Measurements from ENCODE around the gene SUCNR1.
"Not testable (repeated sequence)": the region's sequence is repeated elsewhere in the genome, so short reads cannot be mapped to it uniquely, and the experiment has no call there.

Gene SUCNR1

DNA sequence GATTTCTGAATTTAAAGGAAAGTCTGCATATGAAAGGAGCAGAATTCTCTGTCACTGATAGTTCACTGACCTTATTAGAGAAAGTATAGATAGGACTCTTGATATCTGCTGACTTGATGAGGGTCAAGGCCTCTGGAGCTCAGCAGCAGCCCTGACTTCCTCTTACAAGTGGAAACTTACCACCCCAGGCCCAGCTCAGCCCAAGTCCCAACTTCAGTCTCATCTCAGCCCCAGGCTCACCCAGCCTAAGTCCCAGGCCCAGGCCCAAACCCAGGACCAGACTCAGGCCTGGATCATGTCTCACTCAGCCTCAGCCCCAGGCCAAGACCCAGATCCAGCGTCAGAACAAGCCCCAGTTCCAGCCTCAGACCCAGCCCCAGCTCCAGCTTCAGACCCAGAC, 24.7 kb downstream of the SUCNR1 start:
- intact Hi-C loops (cut with DNase I); DNase-seq: not testable (repeated sequence)

DNA sequence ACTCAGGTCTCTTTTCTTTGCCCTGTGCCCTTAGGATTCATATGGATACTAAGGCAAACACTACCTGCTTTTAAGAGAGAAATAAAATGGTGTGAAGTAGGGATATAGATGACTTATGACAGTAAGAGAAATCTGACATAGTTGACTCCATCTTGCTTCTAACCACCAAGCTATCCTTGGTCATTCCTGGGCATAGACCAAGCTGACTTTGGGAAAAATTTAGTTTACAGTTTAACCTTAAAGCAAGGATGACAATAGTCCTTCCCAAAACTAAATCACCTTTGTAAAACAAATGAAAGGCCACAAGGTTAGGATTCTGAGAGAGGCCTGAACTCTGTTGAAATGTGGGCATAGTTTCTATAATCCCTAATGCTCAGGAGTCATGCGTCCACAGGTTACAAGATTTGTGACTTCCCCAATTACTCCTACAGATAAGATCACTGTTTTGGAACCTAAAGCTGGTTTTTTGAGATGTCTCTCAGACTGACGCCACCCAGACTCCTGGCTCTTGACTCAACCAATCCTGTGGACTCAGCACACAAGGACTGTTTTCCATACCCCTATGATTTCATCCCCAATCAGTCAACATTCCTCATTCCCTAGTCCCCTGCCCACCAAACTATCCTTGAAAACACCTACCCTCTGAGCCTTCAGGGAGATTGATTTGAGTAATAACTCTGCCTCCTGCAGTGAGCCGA, 25.3 kb downstream of the SUCNR1 start:
- DNase-seq; intact Hi-C loops (cut with DNase I): not testable (repeated sequence)

DNA sequence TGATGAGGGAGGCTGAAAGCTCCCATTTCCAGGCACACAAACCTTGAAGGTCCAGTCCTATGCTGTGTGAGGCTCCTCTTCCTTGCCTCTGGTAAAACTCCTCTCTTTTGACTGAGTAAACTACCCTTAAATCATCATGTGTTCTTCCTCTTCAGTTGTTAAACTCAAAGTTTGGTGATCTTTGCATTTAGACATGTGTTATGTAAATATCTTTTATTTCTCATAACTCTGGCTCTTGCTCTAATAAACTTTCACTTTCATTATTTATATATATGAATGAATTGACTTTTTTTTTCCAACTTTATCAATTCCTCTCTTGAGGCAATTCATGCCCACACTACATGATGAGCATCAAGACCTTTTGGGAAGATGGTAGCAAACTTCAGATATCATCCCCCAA, 26.6 kb downstream of the SUCNR1 start:
- intact Hi-C loops (cut with DNase I): no loop called here
- no peak for DNase-seq

DNA sequence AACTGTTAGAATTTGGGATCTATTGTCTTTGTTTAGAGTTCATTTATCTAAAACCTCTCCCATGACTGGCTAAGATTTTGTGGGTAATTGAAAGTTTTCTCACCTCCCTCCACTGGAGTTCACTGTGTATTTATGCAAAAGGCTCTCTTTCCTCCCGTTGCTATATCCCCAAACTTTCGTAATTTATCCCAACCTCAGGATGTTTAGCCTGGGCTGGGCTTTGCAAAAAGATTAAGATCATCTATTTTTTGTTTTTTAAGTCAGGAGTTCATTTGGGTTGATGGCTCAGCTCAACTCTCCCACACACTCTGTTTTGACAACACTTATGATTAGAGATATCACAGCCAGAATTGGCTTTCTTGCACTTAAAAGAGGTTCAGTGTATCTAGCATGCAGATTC, 27.0 kb downstream of the SUCNR1 start:
- DNase-seq: no peak
- intact Hi-C loops (cut with DNase I): no loop called here

DNA sequence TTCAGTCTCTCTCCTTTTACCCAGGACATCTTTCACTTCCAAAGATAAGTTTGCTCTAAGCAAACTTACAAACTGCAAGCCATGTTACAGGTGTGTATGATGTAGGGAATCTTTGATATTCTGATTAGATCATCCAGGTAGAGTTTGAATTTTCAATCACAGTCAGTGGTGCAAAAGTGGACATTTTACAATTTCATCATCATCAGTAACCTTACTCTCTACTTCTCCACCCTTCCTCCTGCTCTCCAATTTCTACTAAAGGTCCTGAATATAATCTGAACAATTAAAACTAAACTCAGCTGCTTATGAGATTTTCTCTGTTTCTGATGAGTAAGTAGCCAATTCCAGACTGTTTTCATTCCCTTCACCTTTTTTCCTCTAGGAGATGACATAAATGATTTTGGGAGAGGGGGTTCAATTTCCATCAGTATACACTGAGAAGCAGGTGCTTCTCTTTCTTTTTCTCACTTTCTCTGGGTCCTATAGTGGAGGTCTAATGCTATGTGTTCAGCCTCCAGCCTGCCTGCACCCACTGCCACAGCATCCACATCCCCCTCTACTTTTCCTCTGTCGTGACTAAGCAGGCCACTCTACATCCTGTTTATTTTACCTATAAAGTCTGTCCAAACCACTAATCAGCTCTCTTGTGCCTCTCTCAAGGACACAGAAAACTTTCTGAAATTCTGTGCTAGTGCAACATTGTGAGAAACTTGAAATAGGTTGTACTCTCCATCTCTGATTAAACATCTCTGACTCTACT, 27.6 kb downstream of the SUCNR1 start:
- no peak for DNase-seq
- intact Hi-C loops (cut with DNase I): no loop called here

DNA sequence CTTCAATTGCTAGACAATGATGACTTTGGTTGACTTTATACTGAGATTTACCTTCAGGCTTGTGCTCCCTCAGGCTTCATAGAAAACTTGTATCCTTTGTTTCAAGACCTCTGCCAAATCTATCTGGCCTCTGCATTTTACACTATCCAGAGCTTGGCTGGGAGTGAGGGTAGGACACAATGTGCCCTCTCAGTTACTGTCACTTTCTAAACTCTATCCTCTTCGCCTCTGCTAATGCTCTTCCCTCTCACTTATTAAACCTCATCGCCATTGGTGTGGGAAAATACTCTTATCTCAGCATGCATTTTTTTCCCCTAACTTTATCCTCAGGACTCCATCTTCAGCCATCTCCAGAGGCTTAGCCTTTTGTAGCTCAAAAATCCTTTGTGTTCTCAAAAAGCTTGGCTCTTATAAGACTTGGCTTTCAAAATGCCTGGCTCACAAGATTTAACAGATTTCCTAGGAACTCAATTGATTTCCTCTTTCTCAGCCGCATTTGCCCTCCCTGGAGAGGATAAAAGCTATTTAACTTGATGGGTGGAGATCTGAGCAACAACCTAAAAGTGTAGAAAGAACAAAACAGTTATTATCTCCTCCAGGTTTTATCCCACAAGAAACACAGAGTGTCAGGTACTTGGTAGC, 28.3 kb downstream of the SUCNR1 start:
- intact Hi-C loops (cut with DNase I): no loop called here
- no peak for DNase-seq

DNA sequence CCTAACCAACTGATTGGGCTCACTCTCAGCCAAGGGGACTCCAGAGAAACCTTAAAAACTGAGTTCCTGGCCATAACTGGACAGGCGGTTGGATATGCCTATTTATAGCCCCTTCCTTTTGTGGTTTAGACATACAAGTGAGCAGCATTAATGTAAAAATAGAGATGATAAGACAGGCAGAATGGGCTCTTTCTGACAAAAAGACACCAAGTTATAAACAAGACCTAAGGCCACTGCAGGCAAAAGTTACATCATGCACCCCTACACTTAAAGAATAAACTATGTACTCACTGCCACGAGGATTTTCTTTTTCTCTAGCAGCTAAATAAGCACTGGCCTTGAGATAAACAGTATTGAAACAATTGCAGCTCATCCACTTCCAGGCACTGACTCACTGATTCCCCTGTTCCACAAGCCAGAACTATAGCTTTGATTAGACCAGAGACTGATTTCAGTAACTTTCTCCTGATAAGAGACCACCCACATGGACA, 30.1 kb downstream of the SUCNR1 start:
- intact Hi-C loops (cut with DNase I): no loop called here
- DNase-seq: no peak

DNA sequence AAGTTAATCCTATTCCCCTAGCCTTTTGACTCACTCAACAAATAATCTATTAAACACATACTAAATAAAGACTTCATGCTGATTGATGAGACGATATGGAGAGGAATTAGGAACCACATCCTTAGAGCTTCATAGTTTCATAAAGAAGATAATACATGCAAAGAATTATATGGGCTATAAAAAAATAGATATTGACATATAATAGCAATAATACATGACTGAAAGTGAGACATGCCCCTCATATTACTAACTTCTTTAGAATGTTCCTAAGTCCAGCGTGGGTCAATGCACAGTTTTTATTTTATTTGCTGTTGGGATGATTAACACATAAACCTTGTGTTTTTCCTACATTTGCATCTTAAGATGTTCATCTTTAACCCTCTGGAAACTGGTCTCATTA, 32.2 kb downstream of the SUCNR1 start:
- intact Hi-C loops (cut with DNase I): no loop called here
- no peak for DNase-seq

DNA sequence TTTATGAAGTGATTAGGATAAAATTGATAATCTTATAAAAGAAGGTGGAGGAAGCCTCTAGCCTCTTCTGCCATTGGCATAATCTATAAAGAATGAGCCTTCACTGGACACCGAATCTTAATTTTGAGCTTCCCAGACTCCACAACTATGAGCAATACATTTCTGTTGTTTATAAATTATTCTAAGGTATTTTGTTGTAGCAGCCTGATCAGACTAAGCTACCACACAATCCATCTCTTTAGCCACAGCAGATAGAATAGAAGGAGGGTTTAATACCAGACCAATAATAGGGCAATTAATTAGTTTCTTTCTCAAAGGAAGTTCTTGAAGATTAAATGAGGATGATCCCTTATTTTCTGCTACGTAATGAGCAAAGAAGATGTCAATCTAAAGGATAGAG, 33.3 kb downstream of the SUCNR1 start:
- no peak for DNase-seq
- intact Hi-C loops (cut with DNase I): no loop called here

DNA sequence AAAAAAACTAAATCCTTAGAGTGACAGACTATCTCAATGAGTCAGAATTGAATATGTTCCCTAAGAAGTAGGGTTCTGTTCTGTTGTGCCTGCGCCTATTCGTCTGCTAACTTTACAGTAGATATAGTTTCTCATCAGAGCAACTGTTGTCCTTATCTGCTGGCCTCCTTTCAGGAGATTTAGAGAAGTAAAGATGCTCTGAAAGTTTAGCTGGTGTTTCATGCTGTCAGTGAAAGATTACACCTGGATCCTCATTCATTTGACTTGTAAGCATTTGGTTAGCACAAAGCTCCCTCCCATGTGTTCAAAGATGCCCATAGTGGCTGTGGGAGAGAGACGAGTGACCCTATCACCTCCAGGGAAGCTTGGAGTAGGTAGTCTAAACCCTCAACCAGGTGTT, 35.0 kb downstream of the SUCNR1 start:
- DNase-seq: no peak
- intact Hi-C loops (cut with DNase I): no loop called here

DNA sequence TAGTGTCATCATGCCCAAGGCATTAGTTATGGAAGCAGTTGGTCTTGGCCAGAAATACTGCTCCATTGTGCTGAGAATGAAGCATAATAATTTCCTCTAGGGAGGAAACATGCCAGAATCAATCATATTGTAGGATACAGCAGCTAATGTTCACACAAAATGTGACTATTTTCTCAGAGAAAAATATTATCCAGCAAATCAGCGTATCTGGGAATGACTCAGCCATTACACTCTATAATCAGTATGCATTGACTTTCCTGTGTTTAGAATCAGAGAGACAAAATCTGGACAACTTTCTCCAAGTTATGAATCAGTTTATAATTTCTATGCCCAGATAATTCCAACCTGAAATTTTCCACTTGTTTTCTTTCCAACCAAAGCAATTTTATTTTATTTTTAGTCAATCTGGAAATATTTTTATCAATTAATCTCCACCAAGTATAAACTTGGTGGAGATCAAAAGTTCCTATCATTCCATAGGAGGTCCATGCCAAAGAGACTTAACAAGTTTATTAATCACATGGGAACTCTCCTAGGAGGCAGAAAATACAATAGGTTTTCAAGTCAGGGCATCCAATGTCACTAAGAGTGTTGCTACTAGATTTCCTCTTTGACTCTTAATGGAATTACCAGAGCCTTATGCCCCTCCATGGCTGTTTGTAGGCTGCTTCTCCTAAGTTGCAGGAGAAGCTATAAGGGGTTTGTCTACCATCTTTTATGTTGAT, 36.4 kb downstream of the SUCNR1 start:
- DNase-seq: no peak
- intact Hi-C loops (cut with DNase I): no loop called here

DNA sequence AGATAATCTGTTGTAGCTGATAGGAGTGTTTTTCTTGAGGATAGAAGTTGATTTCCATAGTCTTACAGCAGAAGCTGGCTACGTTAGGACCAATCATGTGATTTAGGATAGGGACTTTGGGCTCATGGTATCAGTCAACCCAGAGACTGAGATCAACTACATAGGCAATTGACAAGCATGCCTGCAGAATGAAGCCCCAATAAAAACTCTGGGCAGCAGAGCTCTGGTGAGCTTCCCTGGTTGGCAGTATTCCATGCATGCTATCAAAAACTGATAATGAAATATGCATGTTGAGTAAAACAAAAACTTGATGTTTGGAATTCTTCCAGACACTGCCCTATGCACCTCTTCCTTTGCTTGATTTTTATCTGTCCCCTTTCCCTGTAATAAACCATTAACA, 38.0 kb downstream of the SUCNR1 start:
- intact Hi-C loops (cut with DNase I): no loop called here
- DNase-seq: no peak

DNA sequence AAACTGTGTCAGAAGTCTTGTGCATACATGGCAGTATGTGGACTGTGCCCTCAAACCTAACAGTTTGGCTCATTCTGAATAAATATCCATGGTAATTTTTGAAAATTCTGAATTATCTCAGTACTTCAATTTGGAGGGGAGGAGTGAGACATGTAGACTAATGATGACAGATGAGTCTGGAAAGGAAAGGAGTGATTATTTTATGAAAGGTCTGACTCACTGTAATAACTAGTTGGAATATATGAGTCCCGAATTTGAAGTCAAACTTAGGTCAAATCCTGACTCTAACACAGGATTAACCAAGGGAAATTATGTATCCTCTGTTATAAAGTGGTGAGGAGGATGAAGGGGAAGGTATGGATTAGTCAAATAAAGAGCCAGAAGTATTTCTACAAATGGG, 38.6 kb downstream of the SUCNR1 start:
- no peak for DNase-seq
- intact Hi-C loops (cut with DNase I): no loop called here

DNA sequence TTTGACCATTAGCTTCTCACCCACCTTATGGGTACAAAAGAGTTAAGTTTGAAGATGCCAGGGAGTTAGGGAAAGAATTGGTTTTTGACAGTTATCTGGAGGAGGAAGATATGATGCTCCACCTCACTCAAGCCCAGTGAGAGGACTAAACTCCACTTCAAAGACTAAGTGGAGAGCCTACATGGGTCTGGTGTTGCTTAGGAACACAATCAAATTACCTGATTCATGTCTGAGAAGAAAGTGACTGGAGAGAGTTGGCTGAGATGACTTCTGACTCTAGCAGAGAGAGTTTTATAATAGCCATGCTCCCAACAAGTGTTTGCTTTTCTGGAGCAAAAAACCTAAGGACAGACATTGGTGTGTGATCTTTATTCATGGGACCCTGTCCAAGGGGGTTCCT, 43.3 kb downstream of the SUCNR1 start:
- no peak for DNase-seq
- intact Hi-C loops (cut with DNase I): no loop called here

DNA sequence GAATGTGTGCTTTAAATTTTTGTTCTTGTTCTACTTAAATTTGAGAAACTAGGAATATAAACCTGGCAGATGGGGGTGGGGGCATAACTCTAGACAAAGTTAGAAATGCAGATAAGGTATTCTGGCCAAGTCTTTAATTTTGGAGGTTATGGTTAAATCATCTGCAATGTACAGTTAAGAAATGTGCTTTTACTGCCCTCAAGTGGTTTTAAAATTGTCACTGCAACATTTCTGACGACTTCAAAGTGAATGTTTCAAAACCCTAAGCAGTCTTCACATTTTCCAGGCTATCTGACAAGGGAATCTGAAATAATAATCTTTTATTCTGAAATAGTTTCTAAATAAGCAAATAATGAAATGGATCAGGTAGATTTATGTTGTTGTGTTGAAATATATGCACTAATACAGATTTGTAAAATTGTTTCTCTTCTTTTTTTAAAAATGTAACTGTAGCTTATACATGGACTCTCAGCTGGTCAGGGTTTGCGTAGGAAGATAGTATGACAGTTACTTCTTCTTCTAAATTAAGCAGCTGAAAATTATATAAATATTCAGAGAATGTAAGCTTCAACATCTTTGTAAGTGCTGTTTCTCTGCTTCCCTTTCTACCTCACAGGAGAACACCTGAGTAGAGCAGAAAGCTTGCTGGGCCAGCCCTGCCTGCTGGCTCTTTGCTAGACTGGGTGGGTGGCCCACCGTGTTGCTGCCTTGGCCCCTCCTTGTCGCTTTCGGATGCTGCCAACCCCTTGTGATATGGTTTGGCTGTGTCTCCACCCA, 45.0 kb downstream of the SUCNR1 start:
- intact Hi-C loops (cut with DNase I): no loop called here

DNA sequence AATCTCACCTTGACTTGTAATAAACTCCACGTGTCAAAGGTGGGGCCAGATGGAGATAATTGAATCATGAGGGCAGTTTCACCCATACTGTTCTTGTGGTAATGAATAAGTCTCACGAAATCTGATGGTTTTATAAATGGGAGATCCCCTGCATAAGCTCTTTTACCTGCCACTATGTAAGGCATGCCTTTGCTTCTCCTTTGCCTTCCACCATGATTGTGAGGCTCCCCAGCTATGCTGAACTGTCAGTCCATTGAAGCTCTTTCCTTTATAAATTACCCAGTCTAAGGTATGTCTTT, 45.5 kb downstream of the SUCNR1 start:
- intact Hi-C loops (cut with DNase I): no loop called here
- DNase-seq: no peak

More for the DNA sequence above, 45.0 kb downstream of the SUCNR1 start:
- DNase-seq: peak in 1 of 42 donors; percentile 16

DNA sequence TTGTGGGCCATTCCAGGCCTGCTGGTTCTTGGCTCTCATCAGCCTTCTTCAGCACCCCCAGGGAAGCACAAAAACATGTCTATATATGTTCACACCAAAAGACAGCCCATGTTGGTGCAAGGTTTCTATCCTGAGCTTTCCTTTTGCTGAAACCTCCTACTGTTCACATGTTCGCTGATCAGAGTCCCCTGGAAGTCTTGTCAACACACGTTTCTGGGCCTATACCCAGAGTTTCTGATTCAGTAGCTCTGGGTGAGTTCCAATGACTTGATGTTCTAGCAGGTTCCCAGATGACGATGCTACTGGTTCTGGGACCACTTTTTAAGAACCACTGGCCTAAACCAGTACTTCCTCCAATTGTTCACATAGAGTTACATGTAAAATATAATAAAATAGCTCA, 46.0 kb downstream of the SUCNR1 start:
- intact Hi-C loops (cut with DNase I): no loop called here
- no peak for DNase-seq

DNA sequence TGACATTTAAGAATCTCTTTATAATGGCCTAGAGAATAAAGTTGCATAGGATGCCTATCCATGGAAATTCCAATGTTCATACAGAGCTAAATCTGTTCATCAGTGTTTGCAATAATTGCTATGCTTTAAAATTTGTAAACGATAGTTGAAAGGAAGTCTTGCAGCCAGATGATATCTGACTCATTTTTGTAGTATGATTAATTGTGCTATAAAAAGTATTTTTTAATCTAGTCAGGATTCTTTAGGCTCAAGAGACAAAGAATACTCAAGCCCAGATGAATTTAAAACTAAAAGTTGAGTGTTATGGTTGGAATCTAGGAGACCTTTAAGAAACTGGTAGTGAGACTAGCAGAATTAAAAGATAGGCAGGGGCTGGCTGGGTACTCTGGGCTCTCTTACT, 50.5 kb downstream of the SUCNR1 start:
- intact Hi-C loops (cut with DNase I): no loop called here
- DNase-seq: no peak

DNA sequence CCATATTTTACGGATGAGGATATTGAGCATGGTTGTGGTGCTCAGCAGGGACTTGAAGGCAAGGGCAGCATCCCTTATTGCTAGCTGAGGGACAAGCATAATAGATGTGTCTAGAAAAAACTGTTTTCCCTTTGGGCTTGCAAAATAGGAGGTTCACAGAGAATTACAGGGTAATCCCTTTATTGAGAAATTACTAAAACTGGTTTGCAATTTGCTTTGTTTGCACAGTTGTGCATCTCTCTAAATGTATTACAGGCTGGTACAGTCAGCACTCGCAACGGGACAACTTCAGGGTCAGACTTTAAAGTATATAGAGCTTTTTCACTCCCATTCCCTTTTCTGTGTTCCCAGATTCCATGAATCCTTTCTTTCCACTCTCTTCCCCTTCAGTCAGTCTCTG, 51.3 kb downstream of the SUCNR1 start:
- DNase-seq: no peak
- intact Hi-C loops (cut with DNase I): no loop called here

Measured in head of caudate nucleus (tissue), 42 donors.